Stimulated activated CD8-positive, alpha-beta memory T cell treated with anti-CD3 and anti-CD28 coated beads, Interleukin-15, amount 100 ng/mL, for 48 hours (primary cell): ENCODE results near the gene VEGFA.
"Not testable (repeated sequence)": the region's sequence is repeated elsewhere in the genome, so short reads cannot be mapped to it uniquely, and the experiment has no call there.

Source experiments
- DNase-seq, 2 donors: peaks; one replicate each; pipeline ENCODE4 v3.0.0-alpha.2; 2020; ENCODE audit warnings: low read depth in 2 of 2

Gene VEGFA

DNA sequence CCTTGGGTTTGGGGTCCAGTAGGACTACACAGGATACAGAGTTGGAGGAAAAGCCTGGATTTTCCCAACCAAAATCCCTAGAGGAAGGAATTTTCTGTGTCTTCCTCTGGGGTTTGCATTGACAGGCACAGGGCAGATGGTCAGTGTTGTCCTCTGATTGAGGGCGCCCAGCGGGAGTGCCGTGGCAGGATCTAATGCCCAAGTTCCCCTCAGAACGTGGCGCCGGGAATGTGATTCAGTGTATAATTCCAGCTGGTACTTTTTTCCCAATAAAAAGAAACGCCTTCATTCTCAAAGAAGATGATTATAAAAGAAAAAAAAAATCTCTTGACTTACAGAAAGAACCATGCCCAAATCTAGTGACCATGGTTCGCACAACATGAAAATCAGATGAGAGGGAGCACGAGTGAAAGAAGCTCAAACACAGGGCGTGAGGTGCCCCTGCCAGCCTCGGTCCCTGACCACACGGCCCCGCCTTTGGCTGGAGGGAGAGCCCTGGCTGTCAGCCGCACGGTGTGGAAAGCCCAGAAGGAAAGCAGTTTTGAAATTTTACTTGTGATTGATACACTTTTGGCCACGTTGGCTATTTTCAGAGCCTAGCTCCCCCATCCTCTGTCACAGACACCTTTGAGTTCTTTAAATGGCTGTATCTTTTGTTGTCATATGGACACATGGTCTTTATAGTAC, 31.6 kb downstream of the VEGFA start:
- no peak for DNase-seq

GRCh38 chr6:43803055-43803782, 33.2 kb downstream of the VEGFA start:
- DNase-seq = no peak

DNA sequence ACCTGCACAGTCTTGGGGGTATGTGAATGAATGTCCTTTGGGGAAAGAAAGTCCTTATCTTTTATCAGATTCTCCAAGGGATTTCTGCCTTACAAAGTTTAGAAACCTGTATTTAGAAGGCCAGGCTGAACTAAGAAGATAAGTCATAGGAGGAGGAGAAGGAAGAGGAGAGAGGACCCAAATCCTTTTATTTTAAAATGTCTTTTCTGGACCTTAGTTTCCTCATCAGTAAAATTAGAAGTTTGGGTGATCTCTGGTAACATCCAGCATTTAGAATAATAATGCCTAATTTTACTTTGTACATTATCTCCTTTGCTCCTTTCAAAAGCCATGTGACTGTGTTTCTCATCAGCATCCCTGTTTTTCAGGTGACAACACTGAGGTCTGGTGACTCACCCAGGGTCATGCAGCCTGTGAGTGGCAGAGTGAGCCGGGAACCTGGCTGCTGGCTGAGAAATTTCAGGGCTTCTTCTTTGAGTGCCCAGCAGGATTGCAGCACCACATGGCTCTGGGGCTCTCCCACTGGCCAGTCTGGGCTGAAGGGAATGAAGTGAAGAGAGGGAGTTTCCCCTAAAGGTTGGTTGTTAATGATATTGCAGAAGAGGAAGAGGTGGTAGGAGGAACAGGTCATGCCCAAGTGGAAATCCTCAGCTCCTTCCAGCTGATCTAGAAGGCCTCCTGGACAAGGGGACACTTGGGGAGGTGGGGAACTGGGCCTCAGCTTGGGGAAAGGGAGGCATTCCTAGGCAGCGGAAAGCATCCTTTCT, 34.0 kb downstream of the VEGFA start:
- no peak for DNase-seq

DNA sequence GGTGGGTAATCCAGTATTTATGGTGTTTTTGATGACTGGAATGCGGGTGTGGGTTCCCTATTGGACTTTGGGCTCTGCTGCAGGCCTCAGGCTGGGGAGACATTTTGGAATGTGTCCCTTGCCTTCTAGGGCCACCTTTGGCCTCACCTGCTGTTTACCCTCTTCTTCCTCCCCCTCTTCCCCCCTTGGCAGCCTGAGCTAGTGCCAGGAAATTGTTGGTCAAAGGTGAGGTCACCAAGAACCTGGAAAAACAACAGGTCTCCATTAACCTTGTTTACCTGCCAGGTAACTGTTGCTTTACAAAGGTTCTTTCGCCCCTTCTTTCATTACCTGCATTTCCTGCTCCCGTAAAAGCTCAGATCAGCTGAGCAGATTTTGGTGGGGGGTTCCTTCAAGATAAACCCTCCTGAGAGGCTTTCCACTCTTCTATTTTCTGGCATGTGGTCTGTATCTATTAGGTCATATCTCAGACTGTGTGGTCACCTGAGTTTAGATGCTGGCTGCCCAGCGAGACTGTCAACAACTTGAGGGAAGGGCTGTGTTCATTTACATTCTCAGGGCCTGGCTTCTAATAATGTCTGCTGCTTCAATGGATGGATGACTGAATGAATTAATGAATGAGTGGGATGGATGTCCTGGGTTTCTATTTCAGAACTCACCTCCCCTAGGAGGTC, 34.7 kb downstream of the VEGFA start:
- DNase-seq = no peak

DNA sequence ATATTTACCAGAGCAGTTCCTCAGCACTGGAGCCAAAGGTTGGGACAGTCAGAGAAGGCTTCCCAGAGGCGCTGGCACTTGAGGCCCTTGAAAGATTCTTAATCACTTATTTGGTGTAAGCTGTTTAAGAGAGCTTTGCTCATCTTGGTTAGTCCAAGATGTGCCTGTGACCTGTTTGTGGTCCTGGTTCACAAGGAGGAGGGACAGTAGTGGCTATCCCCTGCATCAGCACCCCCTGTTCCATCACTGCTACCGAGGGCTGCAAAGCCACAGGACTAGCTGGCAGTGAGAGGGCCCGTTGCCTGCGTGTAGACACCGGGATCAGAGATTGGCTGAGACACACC, 35.7 kb downstream of the VEGFA start:
- no peak for DNase-seq

GRCh38 chr6:43806043-43806757, 36.2 kb downstream of the VEGFA start:
- DNase-seq = no peak

- no peak for DNase-seq
These were observed 36.8 kb downstream of the VEGFA start for GRCh38 chr6:43806758-43807227.

GRCh38 chr6:43807228-43808061, 37.4 kb downstream of the VEGFA start:
- no peak for DNase-seq

DNA sequence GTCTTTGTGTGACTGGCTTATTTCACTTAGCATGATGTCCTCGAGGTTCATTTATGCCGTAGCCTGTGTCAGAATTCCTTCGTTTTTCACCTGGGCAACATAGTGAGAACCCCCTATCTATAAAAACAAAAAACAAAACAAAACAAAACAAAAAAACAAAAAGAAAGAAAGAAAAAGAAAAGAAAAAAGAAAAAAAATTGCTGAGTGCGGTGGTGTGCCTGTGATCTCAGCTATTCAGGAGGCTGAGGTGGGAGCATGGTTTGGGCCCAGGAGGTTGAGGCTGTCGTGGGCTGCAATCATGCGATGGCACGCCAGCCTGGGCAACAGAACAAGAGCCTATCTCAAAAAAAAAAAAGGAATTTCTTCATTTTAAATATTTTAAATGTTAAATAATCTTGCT, 38.4 kb downstream of the VEGFA start:
- DNase-seq = no peak

DNA sequence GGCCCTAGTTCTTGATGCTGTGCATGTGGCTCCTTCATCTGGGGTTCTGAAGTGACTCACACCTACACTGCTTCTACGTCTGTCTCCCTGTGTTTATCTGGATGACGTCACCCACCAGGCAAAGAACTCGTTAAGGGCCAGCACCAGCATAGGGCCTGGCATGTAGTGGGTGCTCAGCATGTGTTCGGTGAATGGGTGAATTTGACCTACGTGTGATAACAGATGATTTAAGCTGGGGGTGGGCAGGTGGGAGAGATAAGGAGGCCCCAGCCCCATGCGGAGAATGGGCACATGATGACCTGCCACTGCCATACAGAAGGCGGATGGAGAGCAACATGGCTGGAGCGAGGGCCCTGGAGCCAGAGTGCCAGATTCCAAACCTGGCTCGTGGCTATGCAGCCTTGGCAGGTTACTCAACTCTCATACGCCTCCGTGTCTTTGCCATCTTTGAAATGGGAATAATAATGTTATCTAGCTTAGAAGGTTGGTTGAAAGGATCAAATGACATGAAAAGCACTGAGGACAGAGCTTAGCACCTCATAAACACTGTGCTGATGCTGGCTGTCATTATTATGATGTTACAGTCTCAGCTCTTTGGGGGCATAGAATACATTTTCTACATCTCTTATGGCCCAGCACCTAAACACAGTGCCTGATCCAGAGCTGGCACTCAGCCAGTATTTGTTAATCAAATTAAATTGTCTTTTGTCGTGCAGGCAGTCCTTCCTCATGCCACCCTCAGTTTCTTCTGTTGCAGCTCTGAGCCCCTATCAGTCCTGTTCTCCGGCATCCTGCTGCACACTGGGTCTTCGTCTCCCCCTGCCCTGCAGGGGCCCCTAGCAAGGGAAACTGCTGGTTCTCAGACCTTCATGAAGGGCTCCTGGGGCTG, 39.6 kb downstream of the VEGFA start:
- no peak for DNase-seq

- no peak for DNase-seq
These were observed 41.1 kb downstream of the VEGFA start for GRCh38 chr6:43810965-43811732.

GRCh38 chr6:43811733-43812099, 41.7 kb downstream of the VEGFA start:
- DNase-seq = no peak

- no peak for DNase-seq
These were observed 43.0 kb downstream of the VEGFA start for GRCh38 chr6:43812850-43813578.

DNA sequence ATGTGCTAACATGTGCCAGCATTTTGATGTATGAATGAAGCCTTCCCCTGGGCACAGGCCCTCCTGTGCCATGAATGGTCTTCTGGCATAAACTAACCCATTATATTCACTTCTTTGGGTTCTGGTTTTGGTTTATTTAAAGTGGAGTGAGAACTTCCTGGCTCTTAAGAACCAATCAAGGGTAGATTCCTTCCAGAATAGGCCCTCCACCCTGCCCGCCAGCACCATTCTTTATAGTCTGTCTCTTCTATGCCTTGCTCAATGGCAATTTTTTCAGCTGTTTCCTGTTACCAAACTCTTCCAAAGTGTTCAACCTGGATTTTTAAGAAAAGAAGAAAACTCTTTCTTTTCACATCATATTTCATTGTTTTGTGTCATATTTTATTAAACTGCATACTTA, 44.1 kb downstream of the VEGFA start:
- no peak for DNase-seq

DNA sequence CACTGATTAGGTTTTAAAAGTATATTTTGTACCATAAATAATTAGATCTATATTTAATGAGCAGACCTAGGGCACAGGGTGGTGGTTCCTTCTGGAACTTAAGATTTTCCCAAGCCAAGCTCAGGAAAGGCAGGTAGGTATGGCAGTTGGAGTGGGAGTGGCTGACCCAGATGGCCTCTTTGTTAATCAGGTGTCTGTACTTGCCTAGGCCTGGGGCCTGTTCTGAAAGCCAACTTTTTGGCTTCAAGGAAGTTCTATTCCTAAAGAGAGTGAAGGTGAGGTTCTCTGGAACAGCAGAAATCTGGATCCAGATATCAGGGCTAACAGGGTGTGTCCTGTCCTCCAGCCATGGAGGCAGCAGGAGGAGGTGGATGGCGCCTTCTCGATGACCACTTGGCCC, 44.9 kb downstream of the VEGFA start:
- no peak for DNase-seq

GRCh38 chr6:43817192-43817591, 47.2 kb downstream of the VEGFA start:
- peak in 1 of 2 donors; percentile 15 for DNase-seq

GRCh38 chr6:43818973-43819372, 49.0 kb downstream of the VEGFA start:
- not testable (repeated sequence) for DNase-seq

- no peak for DNase-seq
These were observed 49.9 kb downstream of the VEGFA start for GRCh38 chr6:43819958-43820357.
